Activated CD4-positive, alpha-beta T cell treated with anti-CD3 and anti-CD28 coated beads, Interleukin-2, Interleukin-4, amounts not matched to agents 100 ng/mL and 50 ng/mL, durations not matched to agents 16 hours and 8 hours (primary cell): Measurements from ENCODE around the gene MRNIP.
A peak's percentile ranks its signal among the peaks of the same experiment; 100 is the strongest.
"Not testable (repeated sequence)": the region's sequence is repeated elsewhere in the genome, so short reads cannot be mapped to it uniquely, and the experiment has no call there.

Experiments
- DNase-seq: peaks from one replicate; pipeline ENCODE4 v3.0.0-alpha.2; 2020; ENCODE audit warnings: low spot score

MRNIP gene

DNA sequence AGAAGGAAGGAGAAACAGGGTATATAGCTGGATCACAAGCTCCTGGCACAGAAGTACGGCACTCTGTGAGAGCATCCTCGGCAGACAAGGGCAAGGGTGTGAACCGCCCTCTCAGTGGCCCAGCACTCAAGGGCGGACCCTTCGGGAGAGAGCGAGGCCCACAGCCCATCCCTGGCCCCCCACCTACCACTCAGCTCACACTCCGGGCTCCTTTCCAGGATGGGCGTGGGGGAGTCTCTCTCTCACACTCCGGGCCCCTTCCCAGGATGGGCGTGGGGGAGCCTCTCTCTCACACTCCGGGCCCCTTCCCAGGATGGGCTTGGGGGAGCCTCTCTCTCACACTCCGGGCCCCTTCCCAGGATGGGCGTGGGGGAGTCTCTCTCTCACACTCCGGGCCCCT is 12.9 kb upstream of the MRNIP start:
- DNase-seq = not testable (repeated sequence)

DNA sequence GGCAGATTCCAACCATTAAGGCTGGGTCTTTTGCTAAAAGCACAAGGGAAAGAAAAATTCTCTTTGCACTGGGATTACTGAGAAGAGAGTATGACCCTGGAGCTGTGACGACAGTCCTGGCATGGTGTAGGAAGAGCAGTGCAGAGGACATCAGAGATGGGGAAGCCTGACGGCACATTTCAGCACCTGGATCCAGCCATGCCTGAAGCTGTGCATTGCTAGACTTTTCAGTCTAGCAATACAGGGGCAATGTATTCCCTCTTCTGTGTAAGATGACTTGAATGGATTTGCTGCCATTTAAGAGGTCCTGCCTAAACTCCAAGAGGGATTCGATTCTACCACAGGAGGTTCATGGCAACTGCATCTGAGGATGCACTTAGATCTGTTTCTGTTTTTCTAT is 12.3 kb upstream of the MRNIP start:
- no peak for DNase-seq

GRCh38 chr5:179870403-179870903 is 11.8 kb upstream of the MRNIP start:
- DNase-seq = no peak

DNA sequence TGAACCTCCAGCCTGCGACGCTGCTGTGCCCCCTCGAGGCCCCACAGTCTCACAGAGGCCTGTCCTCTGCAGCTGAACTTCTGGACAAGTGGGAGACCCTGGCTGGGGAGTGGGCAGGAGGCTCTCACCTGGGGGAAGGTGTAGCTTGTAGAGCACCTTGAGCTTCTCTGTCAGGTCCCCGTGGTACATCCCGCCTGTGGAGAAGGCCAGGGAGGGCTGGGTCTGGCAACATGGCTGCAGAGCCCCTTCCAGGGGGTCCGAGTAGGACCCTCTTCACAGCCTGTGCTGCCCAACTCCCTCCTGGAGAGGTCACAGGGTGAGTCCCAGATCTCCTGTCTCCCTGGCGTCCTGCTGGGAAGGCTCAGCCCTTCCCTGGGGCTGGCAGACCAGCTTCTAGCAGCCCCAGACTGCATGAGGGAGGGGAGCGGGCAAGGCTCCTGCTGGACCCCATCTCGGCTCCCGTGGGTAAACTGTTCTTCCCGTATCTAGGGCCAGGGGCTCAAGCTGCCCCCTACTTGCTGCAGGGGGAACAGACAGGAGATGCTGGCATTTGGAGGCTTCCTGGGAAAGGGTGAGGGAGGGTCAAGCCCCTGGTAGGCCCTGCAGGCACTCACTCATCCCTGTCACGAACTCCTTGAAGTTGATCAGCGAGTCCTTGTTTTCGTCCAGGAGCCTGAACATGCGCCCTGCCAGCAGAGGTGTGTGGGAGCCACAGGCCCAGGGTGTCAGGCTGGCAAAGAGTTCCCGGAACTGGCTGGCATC is 11.2 kb upstream of the MRNIP start:
- DNase-seq = no peak

DNA sequence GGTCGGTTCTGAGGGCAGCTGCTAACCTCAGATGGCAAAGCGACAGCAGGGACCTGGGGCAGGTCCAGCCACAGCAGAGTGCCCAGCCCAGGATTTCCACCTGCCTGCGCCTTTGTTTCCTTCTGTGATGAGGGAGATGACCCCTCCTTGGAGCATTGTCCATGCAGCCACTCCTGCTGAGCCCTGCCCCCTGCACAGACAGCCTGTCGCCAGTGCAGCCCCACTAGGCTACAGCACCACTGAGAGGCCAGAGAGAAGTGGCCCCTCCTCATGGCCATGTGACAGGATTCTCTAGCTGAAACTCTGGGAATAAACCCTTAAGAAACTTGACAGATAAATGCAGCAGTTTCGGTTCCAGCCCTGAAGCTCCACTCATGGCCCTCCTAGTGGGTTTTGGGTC is 10.5 kb upstream of the MRNIP start:
- no peak for DNase-seq

DNA sequence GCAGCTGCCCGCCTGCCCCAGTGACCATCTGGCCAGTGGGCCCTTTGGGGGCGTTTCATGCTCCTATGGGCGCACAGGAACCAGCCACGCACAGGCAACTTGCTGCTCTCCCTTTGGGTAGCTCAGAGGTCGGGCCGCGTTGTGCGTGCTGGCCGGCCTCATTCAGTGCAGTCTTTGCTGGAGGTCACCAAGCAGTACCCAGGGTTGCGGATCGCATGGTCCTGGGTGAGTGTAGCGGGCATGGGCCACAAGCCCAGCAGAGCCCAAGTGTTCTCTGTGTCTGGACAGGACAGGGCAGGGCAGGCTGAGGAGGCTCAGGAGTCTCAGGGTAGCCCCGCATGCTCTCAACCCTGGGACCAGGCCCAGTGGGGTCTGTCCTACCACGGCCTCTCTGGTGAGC is 9.9 kb upstream of the MRNIP start:
- DNase-seq = no peak

DNA sequence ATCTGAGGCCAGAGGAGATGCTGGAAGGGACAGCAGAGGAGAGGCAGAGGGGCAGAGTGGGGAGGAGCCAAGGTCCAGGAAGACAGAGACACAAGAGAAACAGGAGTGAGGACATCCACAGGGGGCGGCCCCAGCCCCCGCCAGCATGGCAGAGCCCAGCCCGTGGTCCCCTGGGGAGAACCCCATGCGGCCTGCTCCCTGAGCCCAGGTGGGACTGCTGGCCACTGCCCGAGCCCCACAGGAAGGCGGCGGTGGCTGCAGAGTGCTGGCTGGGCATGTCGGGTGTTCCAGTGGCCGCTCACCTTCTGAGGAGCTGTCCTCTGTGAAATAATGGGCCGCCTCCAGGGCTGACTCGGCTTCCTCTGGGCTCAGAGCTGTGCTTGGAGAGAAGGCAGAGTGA is 8.9 kb upstream of the MRNIP start:
- no peak for DNase-seq

GRCh38 chr5:179867079-179867465 is 8.5 kb upstream of the MRNIP start:
- no peak for DNase-seq

GRCh38 chr5:179866241-179867078 is 7.8 kb upstream of the MRNIP start:
- DNase-seq = peak; percentile 46

- DNase-seq = no peak
Observed at GRCh38 chr5:179865491-179866240, 7.0 kb upstream of the MRNIP start.

- DNase-seq = no peak
Observed at GRCh38 chr5:179864686-179865085, 6.1 kb upstream of the MRNIP start.

- DNase-seq = no peak
Observed at GRCh38 chr5:179863449-179864085, 5.0 kb upstream of the MRNIP start.

GRCh38 chr5:179862891-179863290 is 4.3 kb upstream of the MRNIP start:
- no peak for DNase-seq

- DNase-seq = no peak
Observed at GRCh38 chr5:179862296-179862695, 3.7 kb upstream of the MRNIP start.

DNA sequence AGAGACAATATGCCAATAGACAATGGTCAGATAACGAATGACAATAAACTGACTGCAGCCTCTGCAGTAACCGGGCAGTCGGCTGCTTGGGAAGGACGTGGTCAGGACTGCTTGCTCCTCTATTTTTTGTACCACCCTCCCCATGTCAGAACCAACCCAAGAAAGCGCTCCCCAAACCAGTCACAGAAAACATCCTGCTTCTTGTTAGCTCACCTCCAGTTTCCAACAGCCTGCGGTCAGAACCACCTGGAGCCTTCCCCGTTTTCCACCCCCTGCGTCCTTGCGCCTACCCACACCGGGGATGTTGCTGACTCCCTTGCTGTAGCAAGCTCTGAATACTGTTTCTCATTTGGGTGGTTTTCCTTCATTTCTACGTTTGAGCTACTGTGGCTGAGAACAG is 1.7 kb upstream of the MRNIP start:
- no peak for DNase-seq

DNA sequence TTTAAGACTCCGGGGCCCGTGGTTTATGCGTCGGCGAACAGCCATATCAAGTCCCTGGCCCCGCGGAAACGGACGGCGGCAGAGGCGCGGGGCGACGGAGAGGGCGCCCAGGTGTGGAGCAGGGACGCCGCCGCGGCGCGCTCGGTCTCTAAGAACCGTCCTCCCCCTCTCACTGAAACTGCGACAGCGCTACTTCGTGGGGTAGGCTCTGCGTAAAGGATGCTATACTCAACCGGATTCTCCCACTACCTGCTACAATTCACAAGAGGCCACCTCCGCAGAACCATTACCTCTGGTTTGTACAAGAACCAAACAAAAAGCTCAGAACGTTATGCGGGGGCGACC is 404 bp downstream of the MRNIP start:
- peak; percentile 30 for DNase-seq

GRCh38 chr5:179854356-179854755 is 4.3 kb downstream of the MRNIP start:
- DNase-seq = no peak

- no peak for DNase-seq
Observed at GRCh38 chr5:179852993-179853547, 5.5 kb downstream of the MRNIP start.

DNA sequence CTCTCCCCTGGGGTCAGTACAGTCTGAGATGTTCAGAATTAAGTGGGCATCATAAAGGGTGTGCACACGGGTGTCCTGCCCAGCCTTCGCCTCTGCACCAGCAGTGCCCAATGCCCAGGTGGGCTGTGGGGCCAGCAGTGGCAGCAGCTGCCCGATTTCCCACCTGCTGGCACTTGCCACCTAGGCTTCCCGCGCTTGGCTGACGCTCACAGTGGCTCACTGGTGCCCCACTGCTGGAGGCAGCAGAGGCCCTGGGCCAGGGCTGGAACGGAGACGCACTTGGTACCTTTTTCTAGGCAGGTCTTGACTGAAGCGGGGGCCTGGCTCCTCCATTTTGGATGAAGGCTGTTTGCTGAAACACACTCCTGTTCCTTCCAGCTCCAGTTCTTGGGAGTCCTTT is 17.0 kb downstream of the MRNIP start:
- no peak for DNase-seq

- no peak for DNase-seq
Observed at GRCh38 chr5:179840766-179841165, 17.9 kb downstream of the MRNIP start.

DNA sequence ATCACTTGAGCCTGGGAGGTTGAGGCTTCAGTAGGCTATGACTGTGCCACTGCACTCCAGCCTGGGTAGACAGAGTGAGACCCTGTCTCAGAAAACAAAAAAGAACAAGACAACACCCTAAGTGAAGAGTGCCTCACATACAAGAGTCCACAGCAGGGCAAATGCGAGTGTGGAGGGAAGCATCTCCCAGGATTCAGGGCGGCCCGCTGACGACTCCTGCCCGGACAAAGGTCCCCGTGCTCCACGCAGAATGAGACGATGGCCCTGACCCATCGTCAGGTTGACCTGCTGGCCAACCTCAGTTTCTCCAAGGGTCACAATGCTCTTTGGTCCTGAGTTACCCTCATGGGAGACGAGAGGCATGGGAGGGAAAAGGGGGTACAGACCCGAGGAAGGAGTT is 18.3 kb downstream of the MRNIP start:
- no peak for DNase-seq
